ENCODE results near the gene WNK1.

The WNK1 gene

GRCh38 chr12:958588-959123, 206.3 kb downstream of the WNK1 start:
- FAIRE-seq = no peak

Measured in TTC549 (cell line).